ENCODE data around the gene S1PR5.

DNA sequence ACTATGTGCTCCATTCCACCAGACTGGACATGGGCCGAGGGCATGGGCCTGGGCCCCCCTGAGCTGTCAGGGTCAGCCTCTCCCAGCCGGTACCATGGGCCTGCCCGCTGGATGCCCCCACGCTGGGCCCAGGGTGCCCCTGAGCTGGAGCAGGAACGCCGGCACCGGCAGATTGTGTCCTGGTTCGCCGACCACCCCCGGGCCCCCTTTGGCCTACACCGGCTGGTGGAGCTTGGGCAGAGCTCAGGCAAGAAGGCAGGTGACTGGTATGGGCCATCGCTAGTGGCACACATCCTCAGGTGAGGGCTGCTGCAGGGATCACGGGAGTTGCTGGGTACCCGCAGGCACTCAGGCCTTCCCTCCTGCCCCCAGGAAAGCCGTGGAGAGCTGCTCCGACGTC lies 29.6 kb upstream of the S1PR5 start:
- no peak for TF ChIP-seq EZH2phosphoT487 (conservative IDR thresholded peaks at IDR 0.05; ENCODE audit: low read length)
- TF ChIP-seq, protein P1, sequence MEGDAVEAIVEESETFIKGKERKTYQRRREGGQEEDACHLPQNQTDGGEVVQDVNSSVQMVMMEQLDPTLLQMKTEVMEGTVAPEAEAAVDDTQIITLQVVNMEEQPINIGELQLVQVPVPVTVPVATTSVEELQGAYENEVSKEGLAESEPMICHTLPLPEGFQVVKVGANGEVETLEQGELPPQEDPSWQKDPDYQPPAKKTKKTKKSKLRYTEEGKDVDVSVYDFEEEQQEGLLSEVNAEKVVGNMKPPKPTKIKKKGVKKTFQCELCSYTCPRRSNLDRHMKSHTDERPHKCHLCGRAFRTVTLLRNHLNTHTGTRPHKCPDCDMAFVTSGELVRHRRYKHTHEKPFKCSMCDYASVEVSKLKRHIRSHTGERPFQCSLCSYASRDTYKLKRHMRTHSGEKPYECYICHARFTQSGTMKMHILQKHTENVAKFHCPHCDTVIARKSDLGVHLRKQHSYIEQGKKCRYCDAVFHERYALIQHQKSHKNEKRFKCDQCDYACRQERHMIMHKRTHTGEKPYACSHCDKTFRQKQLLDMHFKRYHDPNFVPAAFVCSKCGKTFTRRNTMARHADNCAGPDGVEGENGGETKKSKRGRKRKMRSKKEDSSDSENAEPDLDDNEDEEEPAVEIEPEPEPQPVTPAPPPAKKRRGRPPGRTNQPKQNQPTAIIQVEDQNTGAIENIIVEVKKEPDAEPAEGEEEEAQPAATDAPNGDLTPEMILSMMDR (IDR thresholded peaks at IDR 0.05; ENCODE audit: insufficient read depth, low read length, poor library complexity, severe bottlenecking), result no peak

Measured in SU-DHL-6 (cell line).